Right renal cortex interstitium (tissue), 3 donors: ENCODE data around the gene PTPRD. TPM values are rescaled to one million over a fixed set of nuclear protein-coding genes. Genes with fewer than 3 reads are reported as not detected.

ENCODE experiments used
- DNase-seq, 3 donors: peaks; one replicate each; pipeline ENCODE4 v3.0.0-alpha.2; 2013; ENCODE audit warnings: low read depth in 3 of 3, low spot score in 2 of 3
- polyA plus RNA-seq, 3 donors: library from polyadenylated mRNA; unstranded; fragments of 120-200 nt; gene quantifications; one replicate each; pipeline ENCODE4 v1.2.1, GENCODE V29; 2013; ENCODE audit not compliant: insufficient read length in 3 of 3

Gene PTPRD
- polyA plus RNA-seq, 3 donors = 92.4 to 109 (median 101) TPM

- DNase-seq = no peak
Measured at GRCh38 chr9:8823131-8823895, 1789.5 kb downstream of the PTPRD start.

GRCh38 chr9:8822667-8823025, 1790.2 kb downstream of the PTPRD start:
- DNase-seq = no peak

DNA sequence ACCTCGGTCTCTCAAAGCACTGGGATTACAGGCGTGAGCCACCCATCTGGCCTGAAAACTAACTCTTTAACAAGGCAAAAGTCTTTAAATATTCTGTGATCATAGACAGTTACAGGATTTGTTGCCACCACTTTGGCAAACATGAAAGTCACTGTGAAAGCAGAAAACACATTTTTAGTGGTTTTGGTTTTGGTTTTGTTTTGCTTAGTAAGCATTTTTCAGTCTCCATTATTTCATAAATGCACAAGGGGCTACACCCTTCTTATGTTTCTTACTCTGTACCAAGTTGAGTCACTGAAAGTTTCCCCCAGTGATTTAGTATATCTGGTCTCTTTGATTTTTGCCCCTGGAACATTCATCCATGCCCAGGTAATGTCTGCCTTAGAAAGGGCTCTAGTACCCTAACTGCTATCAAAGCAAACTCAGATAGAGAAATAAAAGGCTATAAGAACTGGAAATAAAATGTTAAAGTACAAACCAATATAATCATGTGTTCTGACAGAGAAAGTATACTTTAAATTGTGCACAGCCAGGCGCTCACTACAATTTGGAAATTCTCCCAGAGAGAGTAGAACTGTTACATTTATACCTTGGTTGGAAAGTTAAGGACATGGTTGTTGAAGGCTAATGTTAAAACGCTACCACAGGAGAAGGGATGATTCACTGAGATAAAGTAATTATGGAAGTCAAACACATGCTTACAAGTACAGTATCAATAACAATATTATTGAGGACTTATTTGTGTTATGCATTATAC, 1790.7 kb downstream of the PTPRD start:
- DNase-seq = no peak

GRCh38 chr9:8817335-8817734, 1795.5 kb downstream of the PTPRD start:
- no peak for DNase-seq

DNA sequence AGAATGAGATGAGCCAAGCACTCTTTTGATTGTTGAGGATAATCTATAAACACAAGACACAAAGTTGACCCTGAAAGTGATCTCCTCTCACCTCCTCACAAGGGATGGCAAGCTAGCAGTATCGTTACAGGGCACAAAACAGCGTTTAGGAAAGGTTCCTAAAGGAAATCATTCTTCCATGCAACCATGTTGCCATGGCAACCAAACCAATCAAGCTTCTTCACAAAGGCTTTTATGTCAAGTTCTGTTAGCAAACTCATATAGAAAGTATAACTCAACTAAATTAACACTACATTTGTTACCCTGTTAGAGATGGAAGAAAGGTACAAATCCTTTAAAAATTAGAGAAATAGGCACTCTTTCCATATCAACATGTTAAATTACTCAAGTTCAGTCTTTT, 1796.4 kb downstream of the PTPRD start:
- peak in 1 of 3 donors; percentile 56 for DNase-seq

- no peak for DNase-seq
Measured at GRCh38 chr9:8815931-8816330, 1796.9 kb downstream of the PTPRD start.

GRCh38 chr9:8815219-8815618, 1797.6 kb downstream of the PTPRD start:
- no peak for DNase-seq

DNA sequence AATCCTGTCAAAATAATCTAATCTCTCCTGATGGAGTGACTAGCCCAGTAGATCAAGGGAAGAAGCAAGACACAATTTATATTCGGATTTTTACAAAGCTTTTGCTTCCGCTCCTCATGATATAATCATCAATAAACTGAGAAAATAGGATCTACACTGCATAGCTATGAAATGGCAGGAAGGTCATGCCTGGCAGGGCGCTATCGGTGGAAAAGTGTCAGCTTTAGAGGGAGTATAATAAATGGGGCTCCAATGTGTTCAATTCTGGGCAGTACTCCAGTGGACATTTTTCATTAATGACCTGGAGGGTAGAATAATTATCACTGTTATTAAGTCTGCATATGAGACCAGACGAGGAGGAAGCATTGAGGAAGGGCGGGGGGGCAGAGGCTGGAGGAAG, 1799.9 kb downstream of the PTPRD start:
- no peak for DNase-seq

- no peak for DNase-seq
Measured at GRCh38 chr9:8809741-8810140, 1803.1 kb downstream of the PTPRD start.

- no peak for DNase-seq
Measured at GRCh38 chr9:8806150-8806549, 1806.7 kb downstream of the PTPRD start.

- no peak for DNase-seq
Measured at GRCh38 chr9:8804613-8805012, 1808.2 kb downstream of the PTPRD start.

GRCh38 chr9:8802242-8802641, 1810.6 kb downstream of the PTPRD start:
- DNase-seq = no peak

DNA sequence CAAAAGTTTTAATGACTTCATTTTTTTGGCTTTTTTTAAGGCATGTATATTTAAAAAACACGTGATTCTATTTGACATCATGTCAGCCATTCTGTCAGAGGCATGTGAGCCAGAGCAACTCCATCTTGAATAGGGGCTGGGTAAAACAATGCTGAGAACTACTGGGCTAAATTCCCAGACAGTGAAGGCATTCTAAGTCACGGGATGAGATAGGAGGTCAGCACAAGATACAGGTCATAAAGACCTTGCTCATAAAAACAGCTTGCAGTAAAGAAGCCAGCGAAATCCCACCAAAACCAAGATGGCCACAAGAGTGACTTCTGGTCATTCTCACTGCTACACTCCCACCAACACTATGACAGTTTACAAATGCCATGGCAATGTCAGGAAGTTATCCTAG, 1812.6 kb downstream of the PTPRD start:
- no peak for DNase-seq

- DNase-seq = peak in 1 of 3 donors; percentile 24
Measured at GRCh38 chr9:8799615-8800014, 1813.2 kb downstream of the PTPRD start.

DNA sequence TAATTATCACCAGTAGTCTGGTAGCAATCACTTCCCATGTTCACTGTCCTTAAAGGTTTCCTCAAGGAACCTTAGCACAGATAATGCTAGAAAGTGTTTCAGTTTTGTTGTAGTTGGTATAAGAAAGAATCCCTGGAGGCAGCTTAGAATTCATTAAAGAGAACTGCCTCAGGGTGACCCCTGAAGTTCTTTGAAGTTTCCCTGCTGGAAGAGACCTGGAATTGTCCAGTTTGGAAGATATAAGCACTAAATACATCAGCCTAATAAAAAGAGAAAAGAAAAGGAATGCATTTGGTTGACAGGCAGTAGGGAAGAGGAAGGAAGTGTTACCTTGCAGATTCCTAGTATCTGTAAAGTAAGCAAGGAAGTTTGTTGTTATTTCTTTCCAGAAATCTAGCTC, 1813.6 kb downstream of the PTPRD start:
- DNase-seq = no peak

- DNase-seq = no peak
Measured at GRCh38 chr9:8784838-8785237, 1828.0 kb downstream of the PTPRD start.

- DNase-seq = no peak
Measured at GRCh38 chr9:8783941-8784340, 1828.9 kb downstream of the PTPRD start.

DNA sequence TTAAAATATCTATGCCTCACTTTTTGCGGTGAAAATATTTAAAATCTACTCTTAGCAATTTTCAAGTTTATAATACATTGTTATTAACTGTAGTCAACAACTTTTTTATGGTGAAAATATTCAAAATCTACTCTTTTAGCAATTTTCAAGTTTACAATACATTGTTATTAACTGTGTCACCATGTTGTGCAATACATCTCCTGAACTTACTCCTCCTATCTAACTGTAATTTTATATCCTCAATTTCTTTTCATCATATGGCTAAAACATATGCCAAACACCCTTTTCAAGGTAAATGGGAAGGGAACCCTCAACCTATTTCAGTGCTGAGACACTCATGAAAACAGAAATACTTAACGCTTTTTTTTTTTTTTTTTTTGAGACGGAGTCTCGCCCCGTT, 1830.6 kb downstream of the PTPRD start:
- no peak for DNase-seq

DNA sequence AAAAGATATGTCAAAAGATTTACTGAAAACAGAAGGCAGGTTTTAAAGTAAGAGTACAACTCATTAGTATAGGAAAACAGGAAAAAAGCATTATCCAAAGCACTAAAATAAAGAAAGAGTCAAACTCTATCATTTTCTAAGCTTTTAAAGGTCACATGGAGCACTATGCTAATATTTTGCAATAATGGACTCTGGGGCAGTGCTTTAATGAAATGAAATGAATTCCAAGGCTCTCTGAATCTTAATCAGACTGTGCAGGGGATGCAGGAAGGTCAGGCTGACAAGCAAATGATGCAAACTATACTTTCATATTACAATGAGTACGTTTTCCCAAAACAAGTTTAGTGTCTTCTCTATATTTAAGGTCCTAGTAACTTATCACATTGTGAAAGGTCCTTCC, 1831.3 kb downstream of the PTPRD start:
- no peak for DNase-seq

DNA sequence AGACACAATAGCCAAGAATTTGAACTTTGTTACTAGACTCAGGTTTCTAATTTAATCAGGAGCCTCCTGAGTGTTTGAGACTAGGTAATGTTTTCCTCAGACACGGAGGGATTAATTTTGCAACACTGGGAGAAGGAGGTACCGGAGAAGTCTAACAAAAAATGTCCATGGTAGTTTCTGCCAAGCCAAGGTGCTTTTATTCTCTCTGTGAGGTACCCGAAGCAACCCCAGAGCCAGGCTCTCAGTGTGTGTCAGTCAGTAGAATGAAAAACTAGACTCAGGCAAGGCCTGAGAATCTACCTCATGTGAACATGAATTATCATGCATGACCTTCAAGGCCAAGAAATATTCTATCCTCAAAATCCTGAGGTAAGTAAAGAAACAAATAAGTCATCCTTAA, 1832.4 kb downstream of the PTPRD start:
- DNase-seq = no peak

GRCh38 chr9:8779478-8779877, 1833.3 kb downstream of the PTPRD start:
- DNase-seq = no peak

GRCh38 chr9:8778356-8778755, 1834.4 kb downstream of the PTPRD start:
- DNase-seq = no peak
